AG04450 (cell line): Measurements from ENCODE around the gene B9D1. TPM values are rescaled to one million over a fixed set of nuclear protein-coding genes. Genes with fewer than 3 reads are reported as not detected.

ENCODE experiments used
- CTCF ChIA-PET: fragments of 300-600, 350-600 bp; formaldehyde crosslinking; extraction: SDS; loops from one replicate; lab custom pipeline; 2022; ENCODE audit warnings: antibody characterized with exemption, inconsistent platforms; lab: Charles Lee
- POLR2A ChIA-PET: fragments of 350-600 bp; formaldehyde crosslinking; extraction: SDS; loops from one replicate; lab custom pipeline; 2021; ENCODE audit warnings: antibody characterized with exemption, inconsistent platforms; lab: Yijun Ruan, JAX
- DNase-seq: peaks from one replicate; pipeline ENCODE4 v3.0.0-alpha.2; 2011; ENCODE audit warnings: low read depth, low spot score
- H3K27ac ChIP-seq: one replicate; pipeline ENCODE4 v1.5.1; 2012; ENCODE audit warnings: low read depth, low read length, control low read depth
- H3K27me3 ChIP-seq: one replicate; pipeline ENCODE4 v1.6.0; 2012; ENCODE audit warnings: low read length; ENCODE audit not compliant: control insufficient read depth, insufficient read depth
- H3K4me3 ChIP-seq: 2 replicates; pipeline ENCODE4 v1.5.1; 2011; ENCODE audit warnings: mild to moderate bottlenecking, low read depth, low read length, control low read depth
- H3K9me3 ChIP-seq: 2 replicates; pipeline ENCODE4 v1.5.1; 2012; ENCODE audit warnings: low read length; ENCODE audit not compliant: control insufficient read depth, insufficient read depth
- CTCF ChIP-seq: IDR thresholded peaks from 2 replicates; pipeline ENCODE4 v1.5.1; 2011; ENCODE audit warnings: low read depth, low read length, control low read depth, inconsistent platforms
- polyA plus RNA-seq: library from polyadenylated mRNA; depleted of rRNA; stranded (reverse); fragments of >200 nt; gene quantifications from 2 replicates; pipeline ENCODE4 v1.2.3, GENCODE V29; 2011

Gene B9D1
- polyA plus RNA-seq, 1 experiment, result 35.2 TPM

GRCh38 chr17:19361326-19361725 is 1.2 kb downstream of the B9D1 start:
- POLR2A ChIA-PET, result interaction anchor here (2.3 kb wide), 1 partner anchor 17 kb away, joined by 24 read pairs; the partner anchor contains the start of gene MAPK7
- no peaks in the 10 kb centered on the region for H3K27me3 ChIP-seq
- DNase-seq, result no peak
- peak overlapping the region; percentile 87; the same call in 1 of the 2 replicates for H3K4me3 ChIP-seq
- no peak overlapping the region for H3K27ac ChIP-seq
- no peak for TF ChIP-seq CTCF
- no peaks in the 10 kb centered on the region for H3K9me3 ChIP-seq
- CTCF ChIA-PET, result interaction anchor here (5.2 kb wide), 1 partner anchor 403 kb away, joined by 97 read pairs; no protein-coding TSS in a partner anchor

GRCh38 chr17:19360772-19361171 is 1.8 kb downstream of the B9D1 start:
- CTCF ChIA-PET, result no interaction called here
- POLR2A ChIA-PET, result no interaction called here
- Histone ChIP-seq H3K27ac (no peak overlapping the region), H3K27me3 (no peaks in the 10 kb centered on the region), H3K9me3 (no peaks in the 10 kb centered on the region), H3K4me3 (no peak overlapping the region)
- no peak for DNase-seq
- no peak for TF ChIP-seq CTCF

GRCh38 chr17:19359856-19360255 is 2.7 kb downstream of the B9D1 start:
- no peak for TF ChIP-seq CTCF
- H3K9me3 ChIP-seq, result no peaks in the 10 kb centered on the region
- POLR2A ChIA-PET, result no interaction called here
- no peak for DNase-seq
- H3K4me3 ChIP-seq, result no peak overlapping the region
- H3K27me3 ChIP-seq, result no peaks in the 10 kb centered on the region
- no peak overlapping the region for H3K27ac ChIP-seq
- CTCF ChIA-PET, result no interaction called here

GRCh38 chr17:19359151-19359550 is 3.4 kb downstream of the B9D1 start:
- Histone ChIP-seq H3K27ac (no peak overlapping the region), H3K27me3 (no peaks in the 10 kb centered on the region), H3K9me3 (no peaks in the 10 kb centered on the region), H3K4me3 (no peak overlapping the region)
- TF ChIP-seq CTCF, result no peak
- ChIA-PET CTCF (no interaction called here), POLR2A (no interaction called here)
- DNase-seq, result no peak

- ChIA-PET POLR2A (no interaction called here), CTCF (no interaction called here)
- no peak overlapping the region for H3K4me3 ChIP-seq
- H3K27me3 ChIP-seq, result no peaks in the 10 kb centered on the region
- H3K9me3 ChIP-seq, result no peaks in the 10 kb centered on the region
- TF ChIP-seq CTCF, result no peak
- no peak overlapping the region for H3K27ac ChIP-seq
- DNase-seq, result no peak
Measured at GRCh38 chr17:19357761-19358160, 4.8 kb downstream of the B9D1 start.
